GM10266 (cell line): ENCODE data around the gene GALR3.

ENCODE experiments used
- DNase-seq: peaks from one replicate; pipeline ENCODE4 v3.0.0; 2012; ENCODE audit errors: extremely low spot score
- CTCF ChIP-seq: IDR thresholded peaks from 2 replicates; pipeline ENCODE4 v1.5.1; 2012; ENCODE audit warnings: mild to moderate bottlenecking, low read depth; ENCODE audit not compliant: control insufficient read depth, insufficient read depth; ENCODE audit errors: missing control alignments

The GALR3 gene

GRCh38 chr22:37823134-37823985, at the start of gene GALR3:
GALR3 (plus strand) TSS chr22:37823382; CDS start chr22:37823407, 25 bp downstream.
- DNase-seq: no peak
- no peak for TF ChIP-seq CTCF

- no peak for DNase-seq
- TF ChIP-seq CTCF: no peak
These were observed 48.5 kb upstream of the GALR3 start for GRCh38 chr22:37774728-37775127.

- TF ChIP-seq CTCF: no peak
- no peak for DNase-seq
These were observed 47.2 kb upstream of the GALR3 start for GRCh38 chr22:37775785-37776638.

GRCh38 chr22:37776639-37777005, 46.6 kb upstream of the GALR3 start:
- TF ChIP-seq CTCF: no peak
- DNase-seq: no peak

GRCh38 chr22:37777122-37777687, 46.0 kb upstream of the GALR3 start:
- peak; percentile 71 for DNase-seq
- TF ChIP-seq CTCF: no peak

GRCh38 chr22:37778370-37779009, 44.7 kb upstream of the GALR3 start:
- no peak for TF ChIP-seq CTCF

More at GRCh38 chr22:37778370-37779009, 44.7 kb upstream of the GALR3 start:
- no peak for DNase-seq
